NK-92 (cell line): ENCODE results near the gene GOLGB1.
"Not testable (repeated sequence)": the region's sequence is repeated elsewhere in the genome, so short reads cannot be mapped to it uniquely, and the experiment has no call there.

Experiments
- DNase-seq: peaks from one replicate; lab custom pipeline; 2025; ENCODE audit not compliant: unreplicated experiment; lab: John Stamatoyannopoulos, UW

The GOLGB1 gene

GRCh38 chr3:121748680-121749275, 763 bp downstream of the GOLGB1 start:
- DNase-seq: no peak

GRCh38 chr3:121747976-121748375, 1.6 kb downstream of the GOLGB1 start:
- DNase-seq: no peak

GRCh38 chr3:121743106-121743505, 6.4 kb downstream of the GOLGB1 start:
- not testable (repeated sequence) for DNase-seq

GRCh38 chr3:121740896-121741295, 8.6 kb downstream of the GOLGB1 start:
- no peak for DNase-seq

- no peak for DNase-seq
These were observed 9.6 kb downstream of the GOLGB1 start for GRCh38 chr3:121739902-121740301.

- no peak for DNase-seq
These were observed 11.9 kb downstream of the GOLGB1 start for GRCh38 chr3:121737644-121738043.

- DNase-seq: no peak
These were observed 13.4 kb downstream of the GOLGB1 start for GRCh38 chr3:121736112-121736511.

GRCh38 chr3:121735047-121735696, 14.4 kb downstream of the GOLGB1 start:
- DNase-seq: no peak

GRCh38 chr3:121730940-121731687, 18.4 kb downstream of the GOLGB1 start:
- DNase-seq: no peak

- DNase-seq: no peak
These were observed 25.4 kb downstream of the GOLGB1 start for GRCh38 chr3:121724130-121724529.

- DNase-seq: no peak
These were observed 26.1 kb downstream of the GOLGB1 start for GRCh38 chr3:121723485-121723884.

GRCh38 chr3:121722411-121722810, 27.1 kb downstream of the GOLGB1 start:
- no peak for DNase-seq

GRCh38 chr3:121720163-121720562, 29.4 kb downstream of the GOLGB1 start:
- no peak for DNase-seq

- no peak for DNase-seq
These were observed 30.1 kb downstream of the GOLGB1 start for GRCh38 chr3:121719423-121719822.

- no peak for DNase-seq
These were observed 31.2 kb downstream of the GOLGB1 start for GRCh38 chr3:121718205-121718846.

GRCh38 chr3:121710347-121710746, 39.2 kb downstream of the GOLGB1 start:
- DNase-seq: no peak

- no peak for DNase-seq
These were observed 41.8 kb downstream of the GOLGB1 start for GRCh38 chr3:121707531-121708273.

GRCh38 chr3:121705541-121705940, 44.0 kb downstream of the GOLGB1 start:
- DNase-seq: no peak

GRCh38 chr3:121703973-121704372, 45.6 kb downstream of the GOLGB1 start:
- no peak for DNase-seq

GRCh38 chr3:121698901-121699300, 50.6 kb downstream of the GOLGB1 start:
- no peak for DNase-seq

- DNase-seq: no peak
These were observed 51.1 kb downstream of the GOLGB1 start for GRCh38 chr3:121698476-121698875.
